IMR-90 (cell line): ENCODE measurements around the gene MYOF. TPM values are rescaled to one million over a fixed set of nuclear protein-coding genes. Genes with fewer than 3 reads are reported as not detected.

ENCODE experiments used
- ATAC-seq: fragments of 200-7000 bp; cut with Tn5 transposase; 2 replicates; pipeline ENCODE4 v1.9.1; 2020; ENCODE audit warnings: low read depth, mild to moderate bottlenecking, moderate library complexity
- BruUV-seq: library from RNA; stranded (reverse); fragments of 400-500 nt; replicated peaks from 2 replicates; lab custom pipeline; 2021; lab: Mats Ljungman, UMichigan
- CTCF ChIA-PET: fragments of 300-600 bp; formaldehyde crosslinking; extraction: SDS; loops from one replicate; lab custom pipeline; 2021; ENCODE audit warnings: antibody characterized with exemption; lab: Yijun Ruan, JAX
- POLR2A ChIA-PET: fragments of 300-600 bp; sonication (Branson Sonifier 250); formaldehyde crosslinking; loops from one replicate; lab custom pipeline; 2022; ENCODE audit warnings: antibody characterized with exemption; ENCODE audit not compliant: unreplicated experiment; lab: Charles Lee
- DNase-seq: peaks from one replicate; pipeline ENCODE4 v3.0.0; 2013
- H2AFZ ChIP-seq: replicated peaks from 2 replicates; pipeline ENCODE3; 2013; ENCODE audit warnings: low read length, mild to moderate bottlenecking; ENCODE audit not compliant: poor library complexity
- H2AK5ac ChIP-seq: 2 replicates; pipeline ENCODE4 v1.6.1; 2013; ENCODE audit warnings: low read depth, low read length, inconsistent platforms
- H2AK9ac ChIP-seq: replicated peaks from 2 replicates; pipeline ENCODE3; 2013; ENCODE audit warnings: mild to moderate bottlenecking, low read depth, low read length, moderate library complexity; ENCODE audit not compliant: poor library complexity
- H2BK120ac ChIP-seq: 2 replicates; pipeline ENCODE4 v1.6.1; 2013; ENCODE audit warnings: low read depth, low read length, inconsistent platforms
- H2BK15ac ChIP-seq: 3 replicates; pipeline ENCODE4 v1.6.1; 2013; ENCODE audit warnings: low read depth, low read length, inconsistent platforms
- H2BK20ac ChIP-seq: 2 replicates; pipeline ENCODE4 v1.6.1; 2013; ENCODE audit warnings: low read depth, mild to moderate bottlenecking, inconsistent platforms, low read length, moderate library complexity
- H2BK5ac ChIP-seq: 2 replicates; pipeline ENCODE4 v1.6.1; 2013; ENCODE audit warnings: mild to moderate bottlenecking, low read depth, low read length, inconsistent platforms; ENCODE audit not compliant: poor library complexity, severe bottlenecking
- H3K14ac ChIP-seq: replicated peaks from 2 replicates; pipeline ENCODE4 v1.6.1; 2013; ENCODE audit warnings: low read depth, low read length, inconsistent platforms
- H3K18ac ChIP-seq: 2 replicates; pipeline ENCODE4 v1.6.1; 2013; ENCODE audit warnings: low read depth, low read length, control low read depth
- H3K23ac ChIP-seq: 2 replicates; pipeline ENCODE4 v1.6.1; 2013; ENCODE audit warnings: low read depth, low read length, inconsistent platforms
- H3K27ac ChIP-seq: 2 replicates; pipeline ENCODE4 v1.5.1; 2013; ENCODE audit warnings: mild to moderate bottlenecking, control low read depth, low read length; ENCODE audit not compliant: insufficient read depth
- H3K27me3 ChIP-seq: 2 replicates; pipeline ENCODE4 v1.6.1; 2013; ENCODE audit warnings: low read length; ENCODE audit not compliant: control insufficient read depth, insufficient read depth
- H3K36me3 ChIP-seq: 2 replicates; pipeline ENCODE4 v1.6.1; 2013; ENCODE audit warnings: low read length, mixed read lengths; ENCODE audit not compliant: control insufficient read depth, insufficient read depth
- H3K4ac ChIP-seq: 2 replicates; pipeline ENCODE4 v1.6.1; 2013; ENCODE audit warnings: low read depth, low read length, inconsistent platforms
- H3K4me1 ChIP-seq: 2 replicates; pipeline ENCODE4 v1.6.1; 2013; ENCODE audit warnings: low read length, mixed read lengths; ENCODE audit not compliant: control insufficient read depth, insufficient read depth
- H3K4me2 ChIP-seq: 2 replicates; pipeline ENCODE4 v1.6.1; 2013; ENCODE audit warnings: low read depth, mild to moderate bottlenecking, control low read depth, low read length, moderate library complexity
- H3K4me3 ChIP-seq: 2 replicates; pipeline ENCODE4 v1.5.1; 2013; ENCODE audit warnings: low read depth, mild to moderate bottlenecking, control low read depth, low read length, moderate library complexity; ENCODE audit not compliant: insufficient read depth
- H3K56ac ChIP-seq: 2 replicates; pipeline ENCODE4 v1.6.1; 2013; ENCODE audit warnings: low read length, inconsistent platforms; ENCODE audit not compliant: insufficient read depth; ENCODE audit errors: extremely low read depth
- H3K79me1 ChIP-seq, 2 experiments: 2 replicates each; pipeline ENCODE4 v1.6.1; 2013; ENCODE audit warnings: low read length in 2 of 2, inconsistent platforms in 1 of 2, low read depth in 1 of 2
- H3K9ac ChIP-seq: 2 replicates; pipeline ENCODE4 v1.6.1; 2013; ENCODE audit warnings: low read depth, low read length, control low read depth
- H3K9me1 ChIP-seq: 2 replicates; pipeline ENCODE4 v1.6.1; 2013; ENCODE audit warnings: low read length, inconsistent platforms; ENCODE audit not compliant: insufficient read depth
- H3K9me3 ChIP-seq: 2 replicates; pipeline ENCODE4 v1.6.1; 2013; ENCODE audit warnings: low read length; ENCODE audit not compliant: control insufficient read depth, insufficient read depth
- H4K20me1 ChIP-seq: 2 replicates; pipeline ENCODE4 v1.6.1; 2013; ENCODE audit warnings: low read length, inconsistent platforms; ENCODE audit not compliant: insufficient read depth
- H4K5ac ChIP-seq: 2 replicates; pipeline ENCODE4 v1.6.1; 2013; ENCODE audit warnings: mild to moderate bottlenecking, low read depth, low read length, control low read depth
- H4K8ac ChIP-seq, 2 experiments: 2 replicates each; pipeline ENCODE4 v1.6.1; 2013; ENCODE audit warnings: low read depth in 2 of 2, low read length in 2 of 2, control low read depth in 1 of 2, inconsistent platforms in 1 of 2
- H4K91ac ChIP-seq: 2 replicates; pipeline ENCODE4 v1.6.1; 2013; ENCODE audit warnings: low read depth, low read length, inconsistent platforms; ENCODE audit not compliant: insufficient read depth
- CHD1 ChIP-seq: IDR thresholded peaks from 2 replicates; pipeline ENCODE4 v1.6.1; 2012; ENCODE audit warnings: low read depth, low read length, improper control_type of control experiment
- CTCF ChIP-seq: conservative IDR thresholded peaks from 2 replicates; pipeline ENCODE4 v1.5.1; 2012; ENCODE audit warnings: mild to moderate bottlenecking, low read depth, low read length, improper control_type of control experiment
- ELK1 ChIP-seq: fragments of 150-350 bp; IDR thresholded peaks from 2 replicates; pipeline ENCODE4 v1.6.1; 2016; ENCODE audit warnings: low read depth, mild to moderate bottlenecking, low read length, moderate library complexity, borderline replicate concordance
- MAFK ChIP-seq: IDR thresholded peaks from 2 replicates; pipeline ENCODE4 v1.6.1; 2012; ENCODE audit warnings: low read depth, low read length, improper control_type of control experiment
- MAZ ChIP-seq: IDR thresholded peaks from 2 replicates; pipeline ENCODE4 v1.6.1; 2012; ENCODE audit warnings: low read depth, mild to moderate bottlenecking, low read length, improper control_type of control experiment, moderate library complexity, borderline replicate concordance
- MXI1 ChIP-seq: IDR thresholded peaks from 2 replicates; pipeline ENCODE4 v1.6.1; 2012; ENCODE audit warnings: low read depth, mild to moderate bottlenecking, low read length, moderate library complexity, borderline replicate concordance
- NFE2L2 ChIP-seq: fragments of 150-350 bp; IDR thresholded peaks from 2 replicates; pipeline ENCODE4 v1.6.1; 2016; ENCODE audit warnings: low read depth, mild to moderate bottlenecking, low read length
- POLR2A ChIP-seq: IDR thresholded peaks from 2 replicates; pipeline ENCODE4 v1.6.1; 2012; ENCODE audit warnings: mild to moderate bottlenecking, low read depth, low read length
- RCOR1 ChIP-seq: IDR thresholded peaks from 2 replicates; pipeline ENCODE4 v1.6.1; 2012; ENCODE audit warnings: mild to moderate bottlenecking, low read length, improper control_type of control experiment; ENCODE audit not compliant: insufficient replicate concordance
- SMC3 ChIP-seq: fragments of 150-350 bp; IDR thresholded peaks from 2 replicates; pipeline ENCODE4 v1.6.1; 2016; ENCODE audit warnings: low read depth, mild to moderate bottlenecking, antibody characterized with exemption, low read length, moderate library complexity
- WGBS, 2 experiments: methylation state at CpG; one replicate each; pipeline versions ENCODE4 v1.1.5 to v1.1.7; 2013; ENCODE audit warnings: missing lambda C conversion rate in 2 of 2; ENCODE audit not compliant: insufficient read length in 1 of 2; ENCODE audit errors: extremely low coverage in 2 of 2; 5-methylcytosine and 5-hydroxymethylcytosine counted together
- dilution Hi-C: fragments of 300-500 bp; cut with HindIII; formaldehyde crosslinking; loops from one replicate; pipeline ENCODE4 v1.14.3; 2018; ENCODE audit warnings: low sequenced_read_pairs; ENCODE audit not compliant: unreplicated experiment
- in situ Hi-C: fragments of 300-500 bp; cut with MboI; formaldehyde crosslinking; loops from 3 replicates; pipeline ENCODE4 v1.14.3; 2019; ENCODE audit warnings: low sequenced_read_pairs, inconsistent platforms, mixed read lengths
- intact Hi-C: fragments of 100-400 bp; cut with micrococcal nuclease; formaldehyde crosslinking; loops from 2 replicates; pipeline ENCODE4 v1.10.0; 2022
- polyA plus RNA-seq, 3 experiments: library from polyadenylated mRNA; depleted of rRNA; stranded (reverse); fragments of >200 nt; gene quantifications; 2 replicates each; pipeline ENCODE4 v1.2.3, GENCODE V29; 2012; ENCODE audit warnings: low replicate concordance in 1 of 3
- total RNA-seq: library from RNA; depleted of rRNA; stranded (reverse); fragments of >200 nt; gene quantifications from 2 replicates; pipeline ENCODE4 v1.2.3, GENCODE V29; 2012

MYOF gene
- total and polyA plus RNA-seq, 2 of the 4 experiments (the other 2 are of a cell fraction) = 221 to 281 TPM

- TF ChIP-seq ELK1 = no peak
These were observed 12.7 kb downstream of the MYOF start (continued) for GRCh38 chr10:93469454-93469853.

- in situ Hi-C loops = no loop called here
- Histone ChIP-seq H3K9ac (peak overlapping the region; percentile 87), H4K91ac (peak overlapping the region; percentile 99), H2BK5ac (peak overlapping the region; percentile 100), H2AK5ac (peak overlapping the region; percentile 100), H3K36me3 (peaks cover 12% of the 10 kb centered on the region), H3K56ac (peak overlapping the region; percentile 99), H3K9me3 (no peaks in the 10 kb centered on the region), H4K20me1 (no peaks in the 10 kb centered on the region; the same call in 1 of the 2 replicates), H3K9me1 (peaks cover 7% of the 10 kb centered on the region), H2BK15ac (peak overlapping the region; percentile 100), H2BK120ac (peak overlapping the region; percentile 99), H3K14ac (peak overlapping the region; percentile 99), H3K18ac (peak overlapping the region; percentile 95), H4K8ac (peak overlapping the region; percentile 95 to 97), H2AK9ac (peak overlapping the region; percentile 90), H4K5ac (peak overlapping the region; percentile 95), H3K4me2 (peak overlapping the region; percentile 75), H3K4me3 (no peak overlapping the region), H3K4me1 (peaks cover 44% of the 10 kb centered on the region), H3K27ac (peak overlapping the region; percentile 98), H2BK20ac (peak overlapping the region; percentile 99), H2AFZ (peak overlapping the region; percentile 46), H3K4ac (peak overlapping the region; percentile 99), H3K27me3 (no peaks in the 10 kb centered on the region), H3K79me1 (peaks cover 9 to 53% of the 10 kb centered on the region in 2 experiments), H3K23ac (peak overlapping the region; percentile 99)
- dilution Hi-C loops = no loop called here
- ChIA-PET POLR2A (interaction anchor here (0.6 to 1.1 kb wide), 2 partner anchors 12 to 93 kb away, joined by 3 to 5 read pairs; no protein-coding TSS in a partner anchor), CTCF (interaction anchor here (1.0 to 5.5 kb wide), 2 partner anchors 14 to 27 kb away, joined by 3 to 21 read pairs; partner anchors contain the start of gene MYOF)
- DNase-seq (peak; percentile 94), ATAC-seq (peak; percentile 60)
- intact Hi-C loops = no loop called here
- BruUV-seq = no TSS peak
- WGBS, 2 experiments = no CpG with 5 or more reads among the region's 10 CpGs
- no peak for TF ChIP-seq ELK1
- TF ChIP-seq CTCF = no peak
- TF ChIP-seq MAZ = no peak
- TF ChIP-seq MXI1 = no peak
- TF ChIP-seq RCOR1 = no peak
- peak; percentile 28; the same call in 1 of the 2 replicates for TF ChIP-seq MAFK
- peak; percentile 31; the same call in 1 of the 2 replicates for TF ChIP-seq POLR2A
- TF ChIP-seq NFE2L2 = peak; percentile 58; the same call in 1 of the 2 replicates
- TF ChIP-seq CHD1 = no peak
- peak; percentile 20; the same call in 1 of the 2 replicates for TF ChIP-seq SMC3
These were observed 13.5 kb downstream of the MYOF start for GRCh38 chr10:93468461-93469213.
